Esophagus muscularis mucosa (tissue), 4 donors: ENCODE data around the gene ANXA1. TPM values are rescaled to one million over a fixed set of nuclear protein-coding genes. Genes with fewer than 3 reads are reported as not detected.
"Not testable (repeated sequence)": the region's sequence is repeated elsewhere in the genome, so short reads cannot be mapped to it uniquely, and the experiment has no call there.

Source experiments
- DNase-seq: peaks from one replicate; pipeline ENCODE4 v3.0.0-alpha.2; 2017; ENCODE audit errors: extremely low spot score
- H3K27ac ChIP-seq, 4 donors: fragments of 200-600 bp; sonication (generic); replicated peaks in 1 of 4; 1 replicate in 3 of 4; 2 replicates in 1 of 4; pipeline ENCODE4 v1.5.1; 2016 to 2019; ENCODE audit warnings: mild to moderate bottlenecking in 1 of 4
- H3K27me3 ChIP-seq, 4 donors: fragments of 200-600 bp; sonication (generic); one replicate each; pipeline versions ENCODE4 v1.5.1 to v1.6.0; 2016 to 2019
- H3K36me3 ChIP-seq, 4 donors: fragments of 200-600 bp; sonication (generic); one replicate each; pipeline ENCODE4 v1.5.1; 2016 to 2019
- H3K4me1 ChIP-seq, 4 donors: fragments of 200-600 bp; sonication (generic); one replicate each; pipeline ENCODE4 v1.5.1; 2016 to 2019
- H3K4me3 ChIP-seq, 4 donors: fragments of 200-600 bp; sonication (generic); 1 replicate in 2 of 4; 2 replicates in 2 of 4; pipeline ENCODE4 v1.5.1; 2016 to 2019; ENCODE audit warnings: mild to moderate bottlenecking in 4 of 4, moderate library complexity in 1 of 4
- H3K9me3 ChIP-seq, 4 donors: fragments of 200-600 bp; sonication (generic); 1 replicate in 3 of 4; 2 replicates in 1 of 4; pipeline ENCODE4 v1.5.1; 2016 to 2019
- EP300 ChIP-seq: sonication (generic); formaldehyde crosslinking; IDR thresholded peaks from one replicate; pipeline ENCODE4 v1.6.1; 2017; ENCODE audit warnings: antibody characterized with exemption
- POLR2A ChIP-seq: fragments of 450-650 bp; IDR thresholded peaks from one replicate; pipeline ENCODE4 v1.6.1; 2017; ENCODE audit warnings: antibody characterized with exemption, moderate library complexity, mild to moderate bottlenecking, low read depth
- POLR2AphosphoS5 ChIP-seq, 2 donors: sonication (generic); formaldehyde crosslinking; IDR thresholded peaks; one replicate each; pipeline ENCODE4 v1.6.1; 2017; ENCODE audit warnings: antibody characterized with exemption in 2 of 2
- WGBS: methylation state at CpG from one replicate; pipeline ENCODE4 v1.1.5; 2018; 5-methylcytosine and 5-hydroxymethylcytosine counted together
- intact Hi-C: fragments of 100-400 bp; cut with DNase I; formaldehyde crosslinking; loops from one replicate; pipeline ENCODE4 v1.15.1; 2023
- total RNA-seq, 4 donors: library from RNA; depleted of rRNA; stranded (reverse); fragments of >200 nt; gene quantifications; one replicate each; pipeline versions ENCODE4 v1.1.0 to v1.2.1, GENCODE V29; 2016
- TF ChIP-seq, protein P1 (sequence below), 3 experiments: fragments of 200-600 bp in 2 of 3; fragments of 450-650 bp in 1 of 3; sonication (generic) in 2 of 3; IDR thresholded peaks; one replicate each; pipeline ENCODE4 v1.5.1; 2017 to 2019; ENCODE audit warnings: antibody characterized with exemption in 3 of 3, mild to moderate bottlenecking in 2 of 3, moderate library complexity in 1 of 3

Gene ANXA1
- total RNA-seq: 100 to 1,000 TPM; 226 to 262 (median 231) TPM

- Histone ChIP-seq H3K27ac (peak within 1 kb of the TSS; percentile 65 to 76 (median 70)), H3K27me3 (no peaks in the 10 kb centered on the region), H3K4me3 (peak within 1 kb of the TSS; percentile 46 to 64 (median 56)), H3K36me3 (no peaks in the 10 kb centered on the region), H3K9me3 (no peaks in the 10 kb centered on the region), H3K4me1 (peaks cover 11 to 72% (median 62%) of the 10 kb centered on the region in 4 donors)
- DNase-seq: no peak
- intact Hi-C loops: loop anchor here (10.0 kb wide), 1 partner anchor 117 kb away; no protein-coding TSS in a partner anchor
- no peak for TF ChIP-seq EP300
- TF ChIP-seq, protein P1, sequence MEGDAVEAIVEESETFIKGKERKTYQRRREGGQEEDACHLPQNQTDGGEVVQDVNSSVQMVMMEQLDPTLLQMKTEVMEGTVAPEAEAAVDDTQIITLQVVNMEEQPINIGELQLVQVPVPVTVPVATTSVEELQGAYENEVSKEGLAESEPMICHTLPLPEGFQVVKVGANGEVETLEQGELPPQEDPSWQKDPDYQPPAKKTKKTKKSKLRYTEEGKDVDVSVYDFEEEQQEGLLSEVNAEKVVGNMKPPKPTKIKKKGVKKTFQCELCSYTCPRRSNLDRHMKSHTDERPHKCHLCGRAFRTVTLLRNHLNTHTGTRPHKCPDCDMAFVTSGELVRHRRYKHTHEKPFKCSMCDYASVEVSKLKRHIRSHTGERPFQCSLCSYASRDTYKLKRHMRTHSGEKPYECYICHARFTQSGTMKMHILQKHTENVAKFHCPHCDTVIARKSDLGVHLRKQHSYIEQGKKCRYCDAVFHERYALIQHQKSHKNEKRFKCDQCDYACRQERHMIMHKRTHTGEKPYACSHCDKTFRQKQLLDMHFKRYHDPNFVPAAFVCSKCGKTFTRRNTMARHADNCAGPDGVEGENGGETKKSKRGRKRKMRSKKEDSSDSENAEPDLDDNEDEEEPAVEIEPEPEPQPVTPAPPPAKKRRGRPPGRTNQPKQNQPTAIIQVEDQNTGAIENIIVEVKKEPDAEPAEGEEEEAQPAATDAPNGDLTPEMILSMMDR (IDR thresholded peaks at IDR 0.05): no peak
- peak; percentile 70 for TF ChIP-seq POLR2A
- peak in 1 of 2 donors; percentile 94 for TF ChIP-seq POLR2AphosphoS5 (IDR thresholded peaks at IDR 0.05)
- 6% methylated on average over 2 of the region's 2 CpGs for WGBS
Observed at GRCh38 chr9:73151653-73152542, at the start of gene ANXA1. Gene ANXA1 (plus strand): TSS chr9:73151865. CDS start chr9:73158536, 6,671 bp downstream.

DNA sequence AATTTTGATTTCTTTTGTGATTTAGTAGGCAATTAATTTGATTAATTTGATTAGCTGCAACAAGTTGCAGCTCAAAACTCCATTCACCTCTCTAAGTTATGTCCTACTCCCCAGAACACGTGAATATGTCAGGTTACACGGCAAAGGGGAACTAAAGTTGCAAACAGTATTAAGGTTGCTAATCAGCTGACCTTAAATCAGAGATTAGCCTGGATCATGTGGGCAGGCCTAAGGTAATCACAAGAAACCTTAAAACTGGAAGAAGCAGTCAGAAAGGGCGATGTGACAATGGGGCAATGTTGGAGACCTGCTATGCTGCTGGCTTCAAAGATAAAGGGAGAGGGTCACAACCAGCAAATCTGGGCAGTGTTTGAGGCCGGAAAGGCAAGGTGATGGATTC lies 47.3 kb upstream of the ANXA1 start:
- no peaks in the 10 kb centered on the region for H3K4me1 ChIP-seq
- TF ChIP-seq POLR2AphosphoS5 (IDR thresholded peaks at IDR 0.05) (no peak), POLR2A (no peak), EP300 (no peak)
- TF ChIP-seq, protein P1 (IDR thresholded peaks at IDR 0.05): no peak
- no peak overlapping the region for H3K27ac ChIP-seq
- 93% methylated on average over 4 of the region's 4 CpGs for WGBS
- intact Hi-C loops: no loop called here
- no peak overlapping the region for H3K4me3 ChIP-seq
- no peaks in the 10 kb centered on the region for H3K27me3 ChIP-seq
- H3K36me3 ChIP-seq: no peaks in the 10 kb centered on the region
- no peak for DNase-seq
- no peaks in the 10 kb centered on the region for H3K9me3 ChIP-seq

- no peaks in the 10 kb centered on the region for H3K9me3 ChIP-seq
- no peak for TF ChIP-seq POLR2A
- TF ChIP-seq EP300: no peak
- TF ChIP-seq, protein P1 (IDR thresholded peaks at IDR 0.05): no peak
- no peak for TF ChIP-seq POLR2AphosphoS5 (IDR thresholded peaks at IDR 0.05)
- DNase-seq: no peak
- H3K27me3 ChIP-seq: no peaks in the 10 kb centered on the region
- 89% methylated on average over 3 of the region's 3 CpGs for WGBS
- no peaks in the 10 kb centered on the region for H3K36me3 ChIP-seq
- no peaks in the 10 kb centered on the region for H3K4me1 ChIP-seq
- intact Hi-C loops: no loop called here
- no peak overlapping the region for H3K4me3 ChIP-seq
- no peak overlapping the region for H3K27ac ChIP-seq
Observed at GRCh38 chr9:73104921-73105320, 46.7 kb upstream of the ANXA1 start.

DNA sequence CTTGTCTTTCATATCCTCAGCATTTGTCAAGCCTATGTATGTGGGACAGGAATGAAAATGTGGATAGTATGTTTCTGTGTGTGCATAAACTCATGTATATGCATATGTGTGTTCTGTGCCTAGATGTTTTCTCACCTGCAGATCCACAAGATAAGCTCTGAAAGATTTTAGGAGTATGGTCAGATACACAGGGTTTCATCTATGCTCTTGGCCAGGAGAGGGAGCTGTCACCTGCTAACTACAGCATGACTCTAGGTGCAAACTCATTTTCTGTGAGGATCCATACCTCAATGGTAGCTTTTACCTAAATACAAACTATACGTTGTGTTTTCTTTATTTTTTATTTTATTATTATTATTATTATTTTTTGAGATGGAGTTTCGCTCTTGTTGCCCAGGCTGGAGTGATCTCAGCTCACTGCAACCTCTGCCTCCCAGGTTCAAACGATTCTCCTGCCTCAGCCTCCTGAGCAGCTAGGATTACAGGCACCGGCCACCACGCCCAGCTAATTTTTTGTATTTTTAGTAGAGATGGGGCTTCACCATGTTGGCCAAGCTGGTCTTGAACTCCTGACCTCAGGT lies 44.1 kb upstream of the ANXA1 start:
- 74% methylated on average over 5 of the region's 5 CpGs for WGBS
- intact Hi-C loops: loop anchor here (2.0 kb wide), 1 partner anchor 75 kb away; no protein-coding TSS in a partner anchor
- TF ChIP-seq, protein P1 (IDR thresholded peaks at IDR 0.05): peak; percentile 68 to 78 (median 74)
- not testable (repeated sequence) for DNase-seq, H3K9me3 ChIP-seq, H3K27me3 ChIP-seq, H3K4me1 ChIP-seq, H3K27ac ChIP-seq, H3K36me3 ChIP-seq, H3K4me3 ChIP-seq
